SU-DHL-6 (cell line): ENCODE results near the gene SGPP2.

Experiments
- EZH2phosphoT487 ChIP-seq: fragments of 200-600 bp; sonication (generic), shearing (Covaris generic); conservative IDR thresholded peaks from 2 replicates; pipeline ENCODE4 v1.6.1; 2018; ENCODE audit warnings: mild to moderate bottlenecking, antibody characterized with exemption, low read length, moderate library complexity, mixed read lengths
- TF ChIP-seq, protein P1 (sequence below): fragments of 200-600 bp; sonication (generic); IDR thresholded peaks from one replicate; pipeline ENCODE4 v1.5.1; 2017; ENCODE audit warnings: antibody characterized with exemption, mild to moderate bottlenecking, low read length, moderate library complexity; ENCODE audit not compliant: insufficient read depth, poor library complexity, severe bottlenecking

DNA sequence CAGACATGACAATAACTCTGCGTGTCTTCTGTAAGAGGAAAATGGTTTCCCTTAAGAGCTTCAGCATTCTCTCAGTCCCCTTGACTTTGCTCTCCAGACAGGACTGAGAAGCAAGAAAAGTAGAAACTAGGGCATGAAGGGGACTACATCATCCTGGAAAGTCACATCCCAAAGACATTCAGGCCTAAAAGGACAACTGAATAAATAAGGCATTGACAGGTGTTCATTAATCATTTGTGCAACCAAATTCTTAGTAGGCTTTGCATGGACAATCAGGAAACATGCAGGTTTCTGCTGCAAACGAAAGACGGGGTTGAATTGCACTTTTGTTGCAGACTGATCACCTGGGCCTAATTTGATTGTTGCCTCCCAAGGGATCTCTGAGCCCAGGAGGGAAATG, 1.2 kb upstream of the SGPP2 start:
- TF ChIP-seq, protein P1, sequence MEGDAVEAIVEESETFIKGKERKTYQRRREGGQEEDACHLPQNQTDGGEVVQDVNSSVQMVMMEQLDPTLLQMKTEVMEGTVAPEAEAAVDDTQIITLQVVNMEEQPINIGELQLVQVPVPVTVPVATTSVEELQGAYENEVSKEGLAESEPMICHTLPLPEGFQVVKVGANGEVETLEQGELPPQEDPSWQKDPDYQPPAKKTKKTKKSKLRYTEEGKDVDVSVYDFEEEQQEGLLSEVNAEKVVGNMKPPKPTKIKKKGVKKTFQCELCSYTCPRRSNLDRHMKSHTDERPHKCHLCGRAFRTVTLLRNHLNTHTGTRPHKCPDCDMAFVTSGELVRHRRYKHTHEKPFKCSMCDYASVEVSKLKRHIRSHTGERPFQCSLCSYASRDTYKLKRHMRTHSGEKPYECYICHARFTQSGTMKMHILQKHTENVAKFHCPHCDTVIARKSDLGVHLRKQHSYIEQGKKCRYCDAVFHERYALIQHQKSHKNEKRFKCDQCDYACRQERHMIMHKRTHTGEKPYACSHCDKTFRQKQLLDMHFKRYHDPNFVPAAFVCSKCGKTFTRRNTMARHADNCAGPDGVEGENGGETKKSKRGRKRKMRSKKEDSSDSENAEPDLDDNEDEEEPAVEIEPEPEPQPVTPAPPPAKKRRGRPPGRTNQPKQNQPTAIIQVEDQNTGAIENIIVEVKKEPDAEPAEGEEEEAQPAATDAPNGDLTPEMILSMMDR: no peak
- no peak for TF ChIP-seq EZH2phosphoT487
